GM12892 (cell line): ENCODE results near the gene TMEM184A.
A peak's percentile ranks its signal among the peaks of the same experiment; 100 is the strongest.
"Not testable (repeated sequence)": the region's sequence is repeated elsewhere in the genome, so short reads cannot be mapped to it uniquely, and the experiment has no call there.

Source experiments
- DNase-seq: peaks from one replicate; pipeline ENCODE4 v3.0.0; 2011; ENCODE audit not compliant: insufficient read length
- FAIRE-seq: peaks from 2 replicates; lab custom pipeline; 2011; peaks lifted over from hg19 to GRCh38; lab: Jason Lieb, UNC
- POLR2A ChIP-seq: IDR thresholded peaks from 2 replicates; pipeline ENCODE4 v1.6.1; 2011; ENCODE audit warnings: low read depth, low read length, control low read depth
- POLR2AphosphoS5 ChIP-seq: IDR thresholded peaks from 2 replicates; pipeline ENCODE4 v1.6.1; 2011; ENCODE audit warnings: low read depth, low read length, control low read depth
- TAF1 ChIP-seq: IDR thresholded peaks from 2 replicates; pipeline ENCODE4 v1.6.1; 2011; ENCODE audit warnings: low read depth, mild to moderate bottlenecking, control low read depth, low read length, borderline replicate concordance

The TMEM184A gene

DNA sequence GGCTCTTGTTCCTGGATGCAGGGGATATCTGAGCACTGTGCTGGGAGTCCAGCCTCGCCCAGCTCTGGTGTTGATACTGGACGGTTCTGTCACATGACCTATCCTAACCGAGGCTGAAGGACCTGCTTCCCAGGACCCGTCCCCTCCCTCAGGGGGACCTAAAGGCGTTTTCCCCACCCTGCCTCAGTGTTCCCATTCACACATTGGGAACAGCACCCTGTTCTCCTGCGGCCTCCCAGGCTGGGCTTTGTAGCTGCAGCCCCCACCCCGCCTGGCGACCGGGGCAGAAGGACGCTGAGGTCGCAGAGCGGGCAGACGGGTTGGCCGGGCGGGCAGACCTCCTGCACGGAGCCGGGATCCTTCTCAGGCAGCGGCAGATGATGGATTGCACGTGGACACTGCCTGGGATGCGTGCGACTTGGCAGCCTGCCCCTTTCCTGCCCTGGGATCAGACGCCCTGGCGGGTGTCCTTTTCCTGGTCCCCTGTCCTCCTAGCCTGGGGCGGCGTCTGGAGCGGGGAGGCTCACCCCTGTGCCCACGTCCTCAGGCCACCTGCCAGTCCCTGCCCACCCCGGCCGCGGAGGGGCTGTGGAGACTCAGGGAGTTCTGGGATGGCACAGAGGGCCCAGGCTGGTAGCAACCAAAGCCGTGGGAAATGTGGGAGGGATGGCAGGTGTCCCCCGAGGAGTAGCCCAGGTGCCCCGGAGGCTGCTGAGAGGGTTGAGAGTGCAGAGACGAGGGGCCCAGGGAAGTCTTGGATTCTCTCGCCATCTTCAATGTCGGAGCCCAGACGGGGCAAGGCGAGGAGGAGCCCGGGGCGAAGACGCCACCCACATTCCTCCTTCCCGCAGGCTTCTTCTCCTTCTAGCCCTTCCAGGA, 31.1 kb upstream of the TMEM184A start:
- DNase-seq = no peak
- FAIRE-seq = no peak
- TF ChIP-seq POLR2A = no peak
- no peak for TF ChIP-seq POLR2AphosphoS5
- no peak for TF ChIP-seq TAF1

DNA sequence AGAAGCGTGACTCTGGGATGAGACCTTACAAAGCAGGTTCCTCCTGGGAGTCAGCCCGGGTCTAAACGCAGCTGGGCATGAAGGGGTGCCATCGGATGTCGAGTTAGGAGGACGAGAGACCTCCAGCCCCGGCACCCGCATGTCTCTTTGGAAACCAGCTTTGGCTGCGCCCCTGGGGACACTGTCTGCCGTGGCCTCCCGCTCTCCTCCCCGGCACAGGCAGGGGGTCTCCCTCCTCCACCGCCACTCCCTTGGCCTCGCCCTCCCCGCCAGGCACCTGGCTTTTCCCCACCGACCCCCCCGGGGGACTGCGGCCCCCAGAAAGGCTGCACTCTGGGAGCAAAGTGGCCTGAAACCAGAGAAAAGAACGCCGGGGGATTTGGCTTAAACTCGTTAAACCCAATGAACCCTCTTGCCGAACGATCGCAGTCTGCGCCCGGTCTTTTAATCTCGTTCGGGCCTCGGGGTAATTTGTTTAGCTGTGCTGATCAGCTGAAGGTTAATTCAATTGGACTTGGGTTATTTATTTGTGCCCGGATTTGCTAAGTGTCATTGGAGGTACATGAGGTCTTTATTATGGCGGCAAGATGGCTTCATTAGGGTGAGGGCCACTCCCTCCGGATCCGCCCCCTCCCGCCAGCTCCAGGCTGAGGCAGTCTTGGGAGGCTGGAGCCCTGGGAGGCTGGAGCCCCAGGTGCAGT, 30.3 kb upstream of the TMEM184A start:
- FAIRE-seq (no peak), DNase-seq (no peak)
- no peak for TF ChIP-seq POLR2A
- TF ChIP-seq TAF1 = no peak
- no peak for TF ChIP-seq POLR2AphosphoS5

DNA sequence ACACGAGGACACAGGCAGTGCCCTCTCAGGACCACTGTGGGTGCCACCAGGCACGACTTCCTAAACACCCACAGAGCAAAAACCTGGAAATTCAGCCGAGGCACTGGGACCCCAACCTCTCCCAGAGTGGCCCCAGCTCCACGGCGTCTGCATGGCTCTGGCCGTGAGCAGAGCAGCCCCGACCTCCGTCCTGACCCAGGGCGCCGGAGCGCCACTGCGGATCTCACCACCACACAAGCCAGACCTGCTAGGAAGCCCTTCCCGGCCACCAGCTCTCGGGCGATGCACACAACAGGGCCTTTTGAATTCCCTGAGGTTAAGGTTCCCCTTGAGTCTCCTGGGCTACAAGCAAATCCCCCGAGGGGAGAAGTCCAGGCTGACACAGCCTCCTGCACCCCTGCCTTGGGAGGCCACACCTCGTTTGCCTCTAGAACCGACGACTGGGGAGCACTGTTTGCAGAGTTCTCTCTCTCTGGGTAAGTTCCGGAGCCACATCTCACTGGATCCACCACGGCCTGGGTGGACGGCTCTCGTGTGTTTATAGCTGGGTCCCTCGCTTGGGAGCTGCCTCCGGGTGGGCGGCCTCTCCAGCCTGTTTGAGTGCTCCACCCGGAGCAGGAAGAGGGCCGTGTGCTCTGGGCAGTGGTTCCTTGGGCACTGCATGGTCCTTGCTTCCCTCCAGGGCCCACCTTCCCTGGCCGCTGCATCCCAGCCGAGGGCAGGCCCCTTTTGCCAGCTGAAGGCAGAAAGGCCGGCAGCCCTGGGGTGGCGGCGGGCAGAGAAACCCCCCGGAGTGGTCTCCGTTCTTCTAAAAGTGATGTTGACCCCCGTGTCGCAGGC, 29.4 kb upstream of the TMEM184A start:
- FAIRE-seq (no peak), DNase-seq (no peak)
- TF ChIP-seq POLR2AphosphoS5 (no peak), POLR2A (no peak), TAF1 (no peak)

DNA sequence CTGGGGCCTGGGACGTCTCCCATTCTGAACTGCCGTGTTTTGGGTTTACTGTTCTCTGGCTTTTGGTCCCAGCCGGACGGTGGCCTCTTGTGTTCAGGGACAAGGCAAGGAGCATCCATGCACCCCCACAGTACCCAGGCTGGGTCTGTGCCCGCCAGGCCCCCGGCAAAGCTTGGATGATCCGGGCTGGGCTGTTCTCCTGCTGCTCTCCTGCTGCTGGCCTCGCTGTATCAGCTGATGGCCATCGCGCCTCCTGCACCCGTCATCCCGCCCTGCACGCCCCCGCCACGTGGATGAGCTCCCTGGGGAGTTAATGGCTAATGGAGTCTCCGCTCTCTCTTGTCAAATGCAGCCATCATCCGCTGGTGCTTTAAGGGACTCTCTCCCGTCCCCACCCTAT, 28.7 kb upstream of the TMEM184A start:
- no peak for FAIRE-seq
- no peak for DNase-seq

DNA sequence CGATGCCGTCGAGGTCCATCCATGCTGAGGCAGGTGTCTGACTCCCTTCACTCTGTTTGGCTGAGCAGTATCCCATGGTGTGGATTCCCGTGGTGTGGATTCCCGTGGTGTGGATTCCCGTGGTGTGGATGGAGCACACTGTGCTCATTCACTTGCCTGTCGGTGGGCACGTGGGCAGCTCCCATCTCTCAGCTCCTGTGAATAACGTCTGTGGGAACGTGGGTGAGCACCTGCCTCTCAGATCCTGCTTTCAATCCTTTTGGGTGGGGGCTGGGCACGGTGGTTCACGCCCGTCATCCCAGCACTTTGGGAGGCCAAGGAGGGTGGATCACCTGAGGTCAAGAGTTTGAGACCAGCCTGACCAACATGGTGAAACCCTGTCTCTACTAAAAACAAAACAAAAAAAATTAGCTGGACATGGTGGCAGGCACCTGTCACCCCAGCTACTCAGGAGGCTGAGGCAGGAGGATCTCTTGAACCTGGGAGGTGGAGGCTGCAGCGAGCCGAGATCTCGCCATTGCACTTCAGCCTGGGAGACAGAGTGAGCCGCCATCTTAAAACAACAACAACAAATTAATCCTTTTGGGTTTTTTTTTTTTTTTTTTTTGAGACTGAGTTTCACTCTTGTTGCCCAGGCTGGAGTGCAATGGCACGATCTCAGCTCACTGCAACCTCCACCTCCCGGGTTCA, 27.4 kb upstream of the TMEM184A start:
- not testable (repeated sequence) for FAIRE-seq, DNase-seq

More for the DNA sequence above, 28.7 kb upstream of the TMEM184A start:
- no peak for TF ChIP-seq POLR2AphosphoS5
- TF ChIP-seq TAF1 = no peak

DNA sequence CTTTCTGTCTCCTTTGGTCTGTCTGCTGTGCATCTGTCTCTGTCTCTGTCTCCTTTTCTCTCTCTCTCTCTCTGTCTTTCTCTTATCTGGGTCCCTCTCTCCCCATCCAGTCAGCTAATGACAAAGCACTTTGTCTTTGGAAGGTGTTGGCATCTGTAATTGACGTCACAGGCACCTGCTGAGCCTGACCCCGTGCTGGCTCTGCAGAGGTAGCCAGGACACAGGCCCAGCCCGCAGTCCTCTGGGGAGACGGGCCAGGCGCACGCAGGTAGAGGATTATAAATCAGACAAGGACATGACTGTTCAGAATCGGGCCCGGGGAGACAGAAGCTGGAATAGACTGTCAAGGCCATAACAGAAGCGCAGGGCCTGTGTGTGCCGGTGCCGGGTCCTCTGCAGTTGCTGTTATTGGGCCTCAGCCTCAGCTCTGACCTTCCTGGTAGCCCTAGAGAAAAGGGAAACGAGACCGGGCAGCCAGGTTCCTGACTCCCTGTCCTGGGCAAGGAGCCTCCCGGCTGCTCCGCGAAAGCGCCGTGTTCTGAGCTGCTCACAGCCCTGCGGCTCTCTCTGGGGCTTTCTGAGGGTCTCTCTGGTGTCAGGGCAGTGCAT, 24.5 kb upstream of the TMEM184A start:
- FAIRE-seq (no peak), DNase-seq (no peak)

DNA sequence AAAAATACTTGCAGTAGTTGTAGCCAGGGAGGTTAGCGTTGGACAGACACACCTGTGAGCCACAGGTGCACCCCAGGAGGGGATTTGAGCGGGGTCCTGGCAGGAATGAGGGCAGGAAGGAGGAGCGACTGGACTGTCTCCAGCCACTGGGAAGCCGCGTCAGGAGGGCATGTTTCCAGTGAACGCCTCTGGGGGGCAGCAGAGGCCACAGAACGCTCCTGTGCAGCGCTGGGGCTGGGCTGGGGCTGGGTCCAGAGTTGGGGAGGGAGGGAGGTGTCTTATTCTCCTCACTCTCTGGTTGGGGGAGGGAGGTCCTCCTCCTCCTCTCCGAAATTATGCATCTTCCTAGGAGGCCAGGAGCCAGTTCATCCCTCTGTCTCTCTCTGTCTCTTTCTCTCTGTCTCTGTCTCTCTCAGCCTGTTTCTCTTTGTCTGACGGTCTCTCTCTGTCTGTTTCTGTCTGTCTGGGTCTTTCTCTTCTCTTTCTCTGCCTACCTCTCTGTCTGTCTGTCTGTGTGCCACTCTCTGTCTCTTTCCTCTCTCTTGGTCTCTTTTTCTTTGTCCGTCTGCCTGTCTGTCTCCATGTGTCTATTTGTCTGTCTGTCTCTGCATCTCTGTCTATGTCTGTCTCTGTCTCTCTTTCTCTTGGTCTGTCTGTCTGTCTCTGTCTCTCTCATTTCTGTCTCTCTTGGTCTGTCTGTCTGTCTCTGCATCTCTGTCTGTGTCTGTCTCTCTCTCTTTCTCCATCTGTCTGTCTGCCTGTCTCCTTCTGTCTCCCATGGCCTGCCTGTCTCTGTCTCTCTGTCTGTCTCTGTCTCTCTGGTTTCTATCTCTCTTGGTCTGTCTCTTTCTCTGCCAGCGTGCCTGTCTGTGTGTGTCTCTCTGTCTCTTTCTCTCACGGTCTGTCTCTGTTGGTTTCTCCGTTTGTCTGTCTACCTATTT, 23.7 kb upstream of the TMEM184A start:
- DNase-seq (peak; percentile 70), FAIRE-seq (peak; percentile 89)
- TF ChIP-seq TAF1 = no peak
- no peak for TF ChIP-seq POLR2A

More for the DNA sequence above, 24.5 kb upstream of the TMEM184A start:
- TF ChIP-seq TAF1 (no peak), POLR2AphosphoS5 (no peak), POLR2A (no peak)

DNA sequence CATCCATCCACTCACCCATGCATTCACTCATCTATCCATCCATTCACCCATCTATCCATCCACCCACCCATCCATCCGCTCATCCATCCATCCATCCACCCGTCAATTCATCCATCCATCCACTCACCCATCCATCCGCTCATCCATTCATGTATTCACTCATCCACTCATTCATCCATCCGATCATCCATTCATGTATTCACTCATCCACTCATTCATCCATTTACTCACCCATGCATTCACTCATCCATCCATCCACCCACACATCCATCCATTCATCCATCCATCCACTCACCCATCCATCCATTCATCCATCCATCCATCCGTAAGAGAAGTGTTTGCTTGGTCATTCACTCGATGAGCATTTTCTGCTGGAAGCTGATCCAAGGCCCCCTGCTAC, 22.5 kb upstream of the TMEM184A start:
- TF ChIP-seq POLR2A (no peak), POLR2AphosphoS5 (no peak), TAF1 (no peak)
- DNase-seq = no peak
- FAIRE-seq = no peak

DNA sequence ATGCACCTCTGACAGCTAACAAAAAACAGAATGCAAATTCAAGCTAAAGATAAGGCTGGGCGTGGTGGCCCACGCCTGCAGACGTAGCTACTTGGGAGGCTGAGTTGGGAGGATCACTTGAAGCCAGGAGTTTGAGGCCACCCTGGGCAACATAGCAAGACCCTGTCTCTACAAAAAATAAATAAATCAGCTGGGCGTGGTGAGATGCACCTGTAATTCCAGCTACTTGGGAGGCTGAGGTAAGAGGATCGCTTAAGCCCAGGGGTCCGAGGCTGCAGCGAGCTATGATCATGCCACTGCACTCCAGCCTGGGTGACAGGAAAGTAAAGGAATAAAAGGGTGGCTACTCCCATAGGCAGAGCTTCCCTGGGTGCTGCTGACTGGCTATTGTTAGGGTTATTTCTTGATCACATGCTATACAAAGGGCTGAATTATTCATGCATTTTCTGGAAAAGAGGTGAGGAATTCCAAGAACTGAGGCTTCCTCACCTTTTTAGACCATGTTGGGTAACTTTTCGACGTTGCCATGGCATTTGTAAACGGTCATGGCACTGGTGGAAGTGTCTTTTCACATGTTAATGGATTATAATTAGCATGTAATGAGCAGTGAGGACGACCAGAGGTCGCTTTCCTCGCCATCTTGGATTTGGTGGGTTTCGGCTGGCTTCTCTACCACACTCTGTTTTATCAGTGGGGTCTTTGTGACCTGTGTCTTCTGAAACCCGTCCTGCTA, 20.7 kb upstream of the TMEM184A start:
- FAIRE-seq (no peak), DNase-seq (no peak)
- TF ChIP-seq POLR2AphosphoS5 (no peak), TAF1 (no peak)
